Occipital lobe (tissue), 2 donors: ENCODE measurements around the gene PODXL. TPM values are rescaled to one million over a fixed set of nuclear protein-coding genes. Genes with fewer than 3 reads are reported as not detected.

Source experiments
- DNase-seq: peaks from one replicate; lab custom pipeline; 2025; lab: John Stamatoyannopoulos, UW
- total RNA-seq: library from RNA; depleted of rRNA; stranded (reverse); fragments of >200 nt; gene quantifications from one replicate; pipeline ENCODE4 v1.2.3, GENCODE V29; 2014

Gene PODXL
- total RNA-seq, 1 donor from 2014 or later, result 11.1 TPM

DNA sequence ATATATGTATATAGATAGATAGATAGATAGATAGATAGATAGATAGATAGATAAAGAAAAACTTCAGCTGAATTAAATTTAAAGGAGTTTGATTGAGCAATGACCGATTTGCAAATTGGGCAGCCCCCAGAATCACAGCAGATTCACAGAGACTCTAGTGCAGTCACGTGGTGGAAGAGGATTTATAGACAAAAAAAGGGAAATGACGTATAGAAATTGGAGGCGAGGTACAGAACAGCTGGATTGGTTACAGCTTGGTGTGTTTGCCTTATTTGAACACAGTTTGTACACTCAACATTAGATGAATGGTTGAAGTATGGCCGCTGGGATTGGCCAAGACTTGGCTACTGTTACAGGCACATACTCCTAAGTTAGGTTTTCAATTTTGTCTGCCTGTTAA, 8.2 kb upstream of the PODXL start:
- DNase-seq, result no peak

DNA sequence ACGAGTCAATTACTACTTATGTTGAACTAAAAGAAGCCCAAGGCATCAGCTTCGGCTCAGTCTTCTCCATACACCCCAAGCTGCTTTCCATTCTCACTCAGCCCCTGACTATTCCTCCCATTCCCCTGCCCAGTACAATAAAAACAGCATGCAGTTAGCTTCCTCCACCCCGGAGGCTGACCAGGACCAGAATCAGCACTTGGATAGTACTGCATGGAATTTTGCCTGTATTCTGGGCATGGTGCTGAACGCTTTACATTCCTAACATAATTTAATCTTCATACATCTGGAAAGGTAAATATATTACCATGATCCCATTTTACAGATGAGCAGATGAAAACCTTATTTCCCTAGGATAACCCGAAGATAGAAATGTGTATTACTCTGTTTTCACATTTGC, 7.5 kb upstream of the PODXL start:
- no peak for DNase-seq

DNA sequence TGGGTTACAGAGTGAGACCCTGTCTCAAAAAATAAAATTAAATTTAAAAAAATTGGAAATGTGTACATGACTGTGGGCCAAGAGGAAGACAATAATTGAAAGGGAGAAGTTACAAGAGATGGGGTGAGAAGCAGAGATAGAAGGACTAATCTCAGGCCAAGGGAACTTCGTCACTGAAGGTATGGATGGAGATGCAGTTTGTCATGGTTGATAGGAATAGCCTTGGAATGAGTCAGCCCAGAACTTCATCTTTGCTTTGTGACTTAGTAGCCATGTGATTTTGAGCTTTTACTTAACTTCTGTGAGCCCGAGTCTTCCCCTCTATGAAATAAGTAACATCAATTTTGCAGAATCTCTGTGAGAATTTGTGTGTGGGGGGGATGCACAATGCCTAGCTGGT, 6.5 kb upstream of the PODXL start:
- DNase-seq, result no peak

DNA sequence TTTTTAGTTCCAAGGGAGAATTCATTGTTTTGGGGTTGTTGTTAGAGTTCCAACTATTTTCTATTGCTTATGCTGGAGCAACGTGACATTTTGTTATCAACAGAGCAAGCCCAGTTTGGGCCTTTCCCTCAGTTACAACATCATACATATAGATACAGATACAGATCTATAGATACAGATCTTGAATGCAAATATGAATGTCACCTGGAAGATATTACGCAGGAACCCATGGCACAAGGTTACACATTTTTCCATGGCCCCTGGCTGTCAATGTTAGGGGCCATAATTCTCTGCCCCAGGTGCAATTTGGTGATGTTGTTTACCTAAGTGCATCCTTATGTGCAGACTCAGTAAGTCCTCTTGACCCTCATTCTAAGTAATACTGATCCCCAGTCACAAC, 3.6 kb upstream of the PODXL start:
- no peak for DNase-seq

DNA sequence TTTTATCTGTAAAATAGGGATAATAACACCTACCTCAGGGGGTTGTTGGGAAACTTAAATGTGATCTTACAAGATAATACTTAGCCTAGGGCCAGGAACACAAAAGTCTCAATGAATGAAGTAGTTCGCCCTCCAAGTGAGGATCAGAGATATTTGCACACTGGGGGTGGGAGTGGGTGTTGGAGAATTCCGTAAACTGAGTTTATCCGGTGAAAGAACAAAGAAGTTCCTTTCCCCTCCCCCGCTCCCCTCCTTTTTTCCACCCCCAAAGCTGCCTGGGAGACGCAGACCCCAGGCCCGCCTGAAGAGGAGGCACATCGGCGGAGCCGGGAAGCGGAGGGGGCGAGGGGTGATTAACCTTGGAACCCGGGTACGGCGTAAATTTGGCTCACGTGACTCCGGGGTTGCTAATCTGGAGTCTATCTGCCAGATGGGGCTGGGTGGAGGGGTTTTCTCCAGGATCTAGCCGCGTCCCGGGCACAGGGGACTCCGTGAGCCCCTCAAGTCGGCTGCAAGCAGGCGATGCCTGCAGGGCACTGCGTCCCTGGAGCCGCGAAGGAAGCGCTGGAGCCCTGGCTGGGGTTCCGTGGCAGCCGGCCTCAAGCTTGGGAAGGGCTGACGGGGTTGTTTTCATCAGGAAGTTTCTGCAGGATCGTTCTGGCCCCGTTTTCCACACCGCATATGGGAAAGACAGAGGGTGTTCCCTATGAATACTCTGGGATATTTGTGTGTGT, 1.4 kb upstream of the PODXL start:
- DNase-seq, result no peak

DNA sequence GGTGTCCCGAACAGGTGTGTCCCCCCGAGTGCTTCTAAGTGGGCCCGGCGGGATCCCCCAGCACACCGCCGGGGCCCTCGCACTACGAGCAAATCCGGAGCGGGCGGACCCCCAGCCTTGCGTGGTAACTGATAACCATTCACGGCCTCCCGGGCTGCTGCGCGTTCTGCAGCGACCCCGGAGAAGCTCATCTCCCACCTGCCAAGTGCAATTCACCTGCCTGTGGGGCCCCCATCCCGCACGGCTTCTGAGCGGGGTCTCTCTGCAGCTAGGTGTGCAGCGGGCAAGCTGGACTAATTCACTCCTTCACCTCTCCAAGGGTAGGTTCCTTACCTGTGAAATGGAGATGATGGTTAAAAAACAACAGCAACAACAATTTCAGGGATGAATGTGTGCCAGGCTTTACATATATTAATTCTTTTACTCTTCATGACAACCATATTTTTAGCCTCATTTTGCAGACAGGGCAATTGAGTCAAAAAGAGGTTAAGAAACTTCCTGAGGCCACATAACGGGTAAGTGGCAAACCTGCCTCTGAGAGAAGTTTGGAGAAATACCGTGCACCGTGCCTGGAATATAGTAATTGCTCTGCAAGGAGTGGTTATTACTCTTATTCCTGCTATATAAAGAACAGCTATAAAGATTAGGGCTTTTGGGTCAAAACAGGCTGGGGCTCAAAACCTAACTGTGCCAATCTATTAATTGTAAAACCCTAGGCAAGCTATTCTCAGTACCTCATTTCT, 652 bp upstream of the PODXL start:
- DNase-seq, result no peak

DNA sequence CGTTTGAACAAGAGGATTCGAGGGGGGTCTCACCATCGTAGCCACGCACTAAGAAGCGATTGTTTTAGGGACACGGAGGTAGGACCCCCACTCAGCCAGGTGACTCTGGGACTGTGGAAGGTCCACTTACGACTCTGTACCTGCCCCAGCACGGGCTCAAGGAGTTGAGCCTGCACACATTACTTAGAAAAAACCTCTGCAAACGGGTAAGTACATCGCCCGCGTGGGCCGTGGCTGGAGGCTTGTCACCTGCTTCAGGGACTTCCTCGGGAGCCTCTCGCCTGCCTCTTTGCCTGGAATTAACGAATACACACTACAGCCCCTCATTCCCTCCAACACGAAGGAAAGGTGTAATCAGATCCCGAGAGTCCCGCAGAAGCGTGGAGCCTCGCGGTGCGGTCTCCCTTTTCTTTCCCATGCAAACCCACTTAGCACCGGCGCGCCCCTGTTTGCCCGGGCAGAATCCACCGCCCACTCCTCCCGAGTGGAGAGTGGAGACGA, 826 bp downstream of the PODXL start:
- DNase-seq, result no peak

DNA sequence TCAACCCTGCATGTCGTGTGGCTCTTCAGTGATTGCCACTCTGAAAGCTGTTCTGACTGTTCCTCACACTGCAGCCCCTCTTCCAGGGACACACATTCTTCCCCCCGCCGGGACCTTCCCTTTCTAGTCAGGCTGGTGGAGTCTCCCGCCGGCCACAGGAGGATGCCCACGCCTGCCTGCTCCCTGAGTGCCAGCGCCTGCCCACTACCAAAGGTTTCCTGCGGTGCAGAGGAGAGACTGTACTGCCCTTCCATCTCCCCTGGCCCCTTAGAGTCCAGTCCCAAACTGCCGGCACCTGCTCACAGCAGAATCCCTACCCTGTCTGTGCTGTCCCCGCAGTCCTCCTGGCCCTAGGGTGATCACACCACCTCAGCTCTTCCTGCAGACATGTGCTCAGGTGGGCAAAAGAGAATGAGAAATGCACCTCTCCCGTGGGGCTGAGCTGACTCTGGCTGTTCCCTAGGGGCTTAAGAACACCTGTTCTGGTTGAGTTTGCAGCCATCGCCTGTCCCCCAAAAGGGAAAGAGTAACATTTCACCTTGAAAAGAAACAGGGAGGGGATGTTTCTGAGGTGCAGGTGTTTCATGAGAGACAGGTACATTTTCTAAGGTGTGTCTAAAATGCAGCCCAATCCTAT, 1.4 kb downstream of the PODXL start:
- no peak for DNase-seq

DNA sequence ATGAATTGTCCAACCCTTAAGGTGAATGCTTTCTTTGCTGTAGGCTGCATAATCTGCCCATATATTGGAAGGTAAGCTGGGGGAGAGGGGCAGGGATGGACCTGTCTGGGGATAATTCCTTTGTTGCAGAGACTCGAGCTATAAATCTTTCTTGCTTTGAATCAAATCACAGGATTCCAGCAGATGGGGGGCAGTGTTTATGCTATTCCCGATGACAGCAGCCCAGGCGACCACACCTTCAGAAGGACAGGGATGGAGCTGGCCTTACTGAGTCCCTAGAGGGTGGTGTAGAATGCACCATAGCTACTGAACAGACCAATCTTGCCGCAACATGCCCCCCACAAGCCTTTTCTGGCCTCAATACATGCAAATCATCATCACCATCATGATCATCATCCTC, 2.5 kb downstream of the PODXL start:
- no peak for DNase-seq

DNA sequence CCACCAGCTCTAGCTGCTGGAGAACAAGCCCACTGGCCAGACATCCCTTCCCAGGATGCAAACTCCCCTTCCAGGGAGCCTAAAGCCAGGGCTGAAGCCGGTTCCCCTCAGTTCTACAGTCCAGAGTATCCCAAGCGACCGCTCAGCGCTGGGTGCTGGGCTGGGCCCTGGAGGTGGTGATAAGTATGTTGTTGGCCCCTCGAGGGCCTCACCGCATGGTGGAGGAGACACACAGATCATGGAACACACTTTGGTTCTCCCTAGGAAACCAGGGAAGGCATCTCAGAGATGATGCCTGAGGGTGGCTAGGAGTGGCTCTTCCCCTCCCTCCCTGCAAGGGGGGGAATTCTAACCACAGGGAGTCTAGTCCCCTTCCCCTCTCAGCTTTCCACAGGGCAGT, 4.4 kb downstream of the PODXL start:
- DNase-seq, result no peak

DNA sequence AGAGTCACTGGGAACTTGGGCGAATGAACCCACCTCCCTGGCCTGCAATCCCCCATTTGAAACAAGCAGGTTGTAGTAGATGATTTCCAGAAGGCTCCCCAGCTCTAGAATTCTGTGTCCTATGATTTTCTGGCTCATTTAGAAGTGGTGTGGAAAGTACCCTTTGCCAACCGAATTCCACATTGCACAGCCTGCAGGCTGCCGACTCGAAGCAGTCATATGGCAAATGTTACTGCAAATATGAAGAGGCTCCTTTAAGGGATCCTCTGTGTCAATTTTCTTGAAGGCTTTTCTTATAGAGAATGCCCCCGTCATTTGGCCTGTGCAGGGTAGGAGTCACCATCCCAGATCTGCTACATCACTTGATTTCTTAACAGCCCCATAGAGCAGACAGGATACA, 5.6 kb downstream of the PODXL start:
- DNase-seq, result no peak

DNA sequence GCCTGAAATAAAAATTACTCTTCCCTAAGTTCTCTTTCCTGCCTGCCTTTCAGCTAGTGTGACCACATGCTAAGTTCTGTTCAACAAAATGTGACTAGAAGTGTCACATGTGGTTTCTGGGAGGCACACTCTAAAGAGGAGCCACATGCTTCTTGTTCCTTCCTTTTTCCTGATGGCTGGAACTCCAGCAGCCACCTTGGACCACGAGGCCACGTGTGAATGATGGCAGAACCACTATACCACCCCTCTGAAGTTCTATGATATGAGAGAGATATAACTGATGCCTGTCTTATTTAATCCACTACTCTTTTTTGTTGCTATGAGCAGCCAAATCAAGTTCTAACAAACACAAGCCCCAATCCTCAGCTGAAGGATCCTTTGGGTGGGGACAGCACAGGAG, 8.1 kb downstream of the PODXL start:
- no peak for DNase-seq

DNA sequence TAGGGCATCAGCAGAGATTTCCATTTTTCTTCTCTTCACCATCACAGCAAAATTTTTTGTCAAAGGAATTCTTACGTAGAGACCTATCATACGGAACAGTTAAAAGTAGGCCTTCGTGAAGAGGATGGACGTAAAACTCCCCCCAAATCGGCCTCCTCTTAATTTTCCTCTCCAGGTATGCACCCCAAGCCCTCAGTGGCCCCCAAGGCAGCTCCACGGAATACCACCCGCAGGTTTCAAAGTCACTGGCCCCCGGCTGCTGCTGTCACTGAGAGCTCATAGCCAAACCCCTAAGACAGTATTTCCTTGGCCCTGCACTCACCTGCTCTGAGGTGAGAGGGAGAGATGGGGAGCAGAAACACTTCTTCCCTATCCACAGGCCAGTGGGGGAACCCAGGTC, 8.8 kb downstream of the PODXL start:
- no peak for DNase-seq

DNA sequence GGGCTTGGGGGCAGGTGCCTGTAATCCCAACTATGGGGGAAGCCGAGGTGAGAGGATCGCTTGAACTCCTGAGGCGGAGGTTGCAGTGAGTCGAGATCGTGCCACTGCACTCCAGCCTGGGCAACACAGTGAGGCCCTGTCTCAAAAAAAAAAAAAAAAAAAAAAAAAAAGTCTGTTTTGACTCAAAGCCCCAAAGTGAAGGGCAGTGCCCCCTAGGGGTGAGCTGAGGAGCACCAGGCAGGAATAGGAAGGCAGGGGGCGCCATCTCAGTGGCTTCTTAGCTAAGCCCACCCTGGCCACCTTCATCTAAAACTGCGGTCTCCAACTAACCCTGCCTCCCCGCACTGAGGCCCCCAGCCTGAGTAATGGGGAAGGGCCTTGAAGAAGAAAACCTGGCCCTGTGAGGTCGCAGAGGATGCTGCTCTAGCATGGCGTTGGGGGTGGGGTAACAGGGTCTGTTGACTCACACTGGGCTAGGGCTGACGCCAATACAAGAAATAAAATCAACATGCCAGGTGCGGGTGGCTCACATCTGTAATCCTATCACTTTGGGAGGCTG, 9.8 kb downstream of the PODXL start:
- DNase-seq, result no peak

DNA sequence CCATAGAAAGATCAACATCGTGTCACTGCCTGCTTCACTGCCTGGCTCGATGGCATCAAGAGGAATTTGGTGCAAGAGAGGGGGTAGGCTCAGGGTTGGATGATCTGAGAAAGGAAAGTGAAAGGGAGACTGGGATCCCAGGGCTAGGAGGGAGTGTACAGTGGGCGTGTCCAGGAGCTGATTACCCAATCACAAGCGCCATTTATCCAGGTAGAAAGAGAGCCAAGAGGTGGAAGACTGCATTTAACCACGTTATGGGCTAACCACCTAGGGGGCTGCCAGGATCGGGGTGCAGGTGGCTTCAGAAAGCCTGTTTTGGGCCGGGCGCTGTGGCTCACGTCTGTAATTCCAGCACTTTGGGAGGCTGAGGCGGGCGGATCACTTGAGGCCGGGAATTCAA, 10.3 kb downstream of the PODXL start:
- DNase-seq, result no peak

DNA sequence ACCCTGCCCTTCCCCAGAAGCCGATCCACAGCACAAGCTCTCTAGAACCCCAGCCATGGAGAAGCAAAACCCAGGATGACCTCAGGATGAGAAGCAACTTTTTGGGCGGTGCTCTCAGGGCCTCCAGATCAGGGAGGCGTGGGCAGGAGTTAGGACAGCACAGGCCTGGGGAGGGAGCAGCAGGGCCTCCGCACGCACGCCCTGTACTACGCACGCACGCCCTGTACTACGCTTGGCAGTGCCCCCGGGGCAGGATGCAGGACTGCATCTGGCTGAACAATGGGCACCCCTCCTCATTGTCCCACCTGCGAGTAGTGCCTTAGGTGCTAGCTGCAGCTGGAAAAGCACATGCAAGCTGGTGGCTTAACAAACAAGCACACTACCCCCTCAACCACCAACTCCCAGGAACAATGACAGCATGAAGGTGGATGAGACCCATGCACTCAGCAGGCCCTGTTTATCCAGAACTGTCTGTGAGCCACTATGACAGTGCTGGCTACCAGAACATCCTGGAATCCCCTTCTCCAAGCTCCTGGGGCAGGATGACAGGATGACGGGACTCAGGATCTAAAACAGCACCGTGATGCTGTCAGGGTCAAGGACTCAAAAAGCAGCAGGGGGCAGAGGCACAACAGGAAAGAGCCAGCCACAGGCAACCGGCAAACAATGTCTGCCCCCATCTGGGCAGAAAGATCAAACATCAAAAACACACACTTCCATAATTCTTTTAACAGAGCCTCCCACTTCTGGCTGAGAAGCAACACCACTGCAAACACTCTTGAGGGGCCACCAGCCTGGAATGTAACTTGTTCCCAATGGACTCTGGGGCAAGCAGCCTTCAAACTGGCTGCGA, 11.8 kb downstream of the PODXL start:
- DNase-seq, result no peak

DNA sequence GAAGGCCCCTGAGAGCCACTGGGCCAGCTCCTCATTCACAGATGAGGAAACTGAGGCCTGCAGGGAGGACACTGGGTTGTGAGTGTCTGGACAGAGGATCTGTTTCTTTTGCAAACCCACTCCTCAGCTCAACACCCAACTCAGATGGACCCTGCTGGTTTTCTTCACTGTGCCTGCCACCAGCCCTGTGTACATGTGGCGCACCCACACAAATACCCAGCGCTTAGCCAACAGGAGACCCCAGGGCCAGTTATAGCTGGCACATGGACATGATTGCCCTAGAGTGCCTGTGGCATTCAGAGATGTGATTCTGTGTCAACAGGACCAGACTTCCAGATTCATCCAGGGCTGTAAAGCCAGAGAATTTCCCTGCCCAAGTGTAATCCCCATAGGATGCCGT, 12.4 kb downstream of the PODXL start:
- no peak for DNase-seq

DNA sequence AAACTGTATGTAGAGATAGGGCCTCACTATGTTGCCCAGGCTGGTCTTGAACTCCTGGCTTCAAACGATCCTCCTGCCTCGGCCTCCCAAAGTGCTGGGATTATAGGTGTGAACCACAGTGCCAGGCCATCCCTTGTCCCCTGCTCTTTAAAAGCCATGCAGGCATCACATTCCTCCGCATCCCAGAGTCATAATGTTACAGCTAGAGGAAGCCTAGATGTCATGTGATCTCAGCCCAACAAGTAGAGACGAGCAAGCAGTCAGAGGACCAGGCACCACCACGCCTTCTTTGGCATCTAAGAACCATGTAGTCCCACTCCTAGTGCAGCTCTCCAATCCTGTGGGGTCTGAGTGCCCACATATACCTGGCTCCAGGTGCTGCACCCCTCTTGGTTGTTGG, 13.1 kb downstream of the PODXL start:
- DNase-seq, result no peak

DNA sequence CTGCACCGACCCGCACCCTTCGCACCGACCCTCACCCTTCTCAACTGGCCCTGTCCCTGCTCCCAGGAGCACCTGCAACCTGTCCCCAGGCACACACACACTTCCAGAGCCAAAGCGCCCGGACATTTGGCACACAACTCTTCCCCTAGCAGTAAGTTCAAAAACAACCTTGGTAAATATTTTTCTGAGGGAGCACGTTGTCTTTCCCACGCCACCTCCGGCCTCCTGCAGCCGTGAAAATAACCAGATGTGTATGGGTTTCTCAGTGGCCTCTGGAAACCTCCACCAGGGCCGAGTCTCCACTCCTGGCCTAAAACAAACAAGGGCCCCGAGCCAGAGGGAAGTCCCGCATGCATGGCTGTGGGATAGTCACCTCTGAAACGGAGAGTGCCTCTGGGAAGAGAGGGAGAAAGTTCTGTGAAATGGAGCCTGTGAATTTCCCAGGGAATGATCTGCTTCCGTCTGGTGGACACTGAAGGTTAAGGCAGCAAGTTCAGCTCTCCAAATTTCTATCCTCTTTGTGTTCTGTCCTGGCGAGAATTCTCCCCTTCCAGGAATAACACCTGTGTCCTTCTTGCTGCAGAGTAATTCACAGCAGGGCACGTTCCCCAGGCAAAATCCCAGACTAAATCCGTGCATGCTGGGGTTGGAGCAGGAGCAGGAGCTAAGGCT, 15.8 kb downstream of the PODXL start:
- no peak for DNase-seq

DNA sequence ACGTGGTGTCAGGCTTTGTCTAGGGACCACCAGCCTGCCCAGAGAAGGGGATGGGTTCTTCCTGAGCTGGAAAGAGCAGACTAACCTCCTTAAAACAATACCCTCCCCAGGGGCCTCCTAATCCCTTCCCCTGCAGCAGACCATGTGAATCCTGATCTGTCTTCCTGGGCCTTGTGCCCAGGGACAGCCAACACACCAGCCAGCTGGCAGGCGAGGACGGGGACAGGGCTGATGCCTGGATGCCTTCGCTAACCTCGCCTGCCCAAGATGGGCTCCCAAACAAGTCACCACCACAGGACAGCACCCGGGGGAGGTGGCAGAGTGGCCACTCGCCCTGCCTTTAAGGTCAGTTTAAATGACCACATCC, 17.6 kb downstream of the PODXL start:
- no peak for DNase-seq
